ENCODE results near the gene BAZ1A.
"Not testable (repeated sequence)": the region's sequence is repeated elsewhere in the genome, so short reads cannot be mapped to it uniquely, and the experiment has no call there.

The BAZ1A gene

GRCh38 chr14:34833549-34834523 is 41.3 kb downstream of the BAZ1A start:
- no peak overlapping the region for H3K4me3 ChIP-seq (ENCODE audit: low read length)
- no peak for TF ChIP-seq ZNF274 (IDR thresholded peaks at IDR 0.05; ENCODE audit: low read depth, low read length)

DNA sequence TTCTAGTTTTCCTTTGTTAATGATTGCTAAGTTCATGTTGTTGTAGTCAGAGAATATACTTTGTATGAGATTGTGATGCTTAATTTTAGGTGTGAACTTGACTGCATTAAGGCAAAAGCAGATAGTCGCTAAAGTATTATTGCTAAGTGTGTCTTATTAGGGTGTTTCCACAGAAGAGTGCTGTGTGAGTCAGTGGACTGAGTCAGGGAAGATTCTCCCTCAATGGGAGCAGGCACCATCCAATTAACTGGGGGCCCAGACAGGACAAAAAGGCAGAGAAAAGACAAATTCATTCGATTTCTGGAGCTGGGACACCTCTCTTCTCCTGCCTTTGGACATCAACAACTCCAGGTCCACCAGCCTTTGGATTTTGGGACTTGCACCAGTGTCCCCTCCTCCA is 48.5 kb downstream of the BAZ1A start:
- TF ChIP-seq ZNF274 (IDR thresholded peaks at IDR 0.05; ENCODE audit: low read depth, low read length): no peak
- H3K4me3 ChIP-seq (ENCODE audit: low read length): no peak overlapping the region

GRCh38 chr14:34824826-34825225 is 50.3 kb downstream of the BAZ1A start:
- H3K4me3 ChIP-seq (ENCODE audit: low read length): no peak overlapping the region
- TF ChIP-seq ZNF274 (IDR thresholded peaks at IDR 0.05; ENCODE audit: low read depth, low read length): no peak

- no peak for TF ChIP-seq ZNF274 (IDR thresholded peaks at IDR 0.05; ENCODE audit: low read depth, low read length)
- H3K4me3 ChIP-seq (ENCODE audit: low read length): no peak overlapping the region
Measured at GRCh38 chr14:34824256-34824655, 50.9 kb downstream of the BAZ1A start.

DNA sequence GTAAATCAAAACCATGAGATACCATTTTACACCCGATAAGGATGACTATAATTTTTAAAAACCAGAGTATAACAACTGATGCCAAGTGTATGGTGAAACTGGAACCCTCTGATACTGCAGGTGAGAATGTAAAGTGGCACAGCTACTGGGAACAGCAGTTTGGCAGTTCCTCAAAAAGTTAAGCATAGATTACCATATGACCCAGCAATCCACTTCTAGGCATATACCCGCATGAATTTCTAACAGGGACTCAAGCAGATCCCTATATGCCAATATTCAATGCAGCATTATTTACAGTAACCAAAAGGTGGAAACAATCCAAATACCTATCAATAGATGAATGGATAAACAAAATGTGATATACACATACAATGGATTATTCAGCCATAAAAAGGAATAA is 57.4 kb downstream of the BAZ1A start:
- no peak overlapping the region for H3K4me3 ChIP-seq (ENCODE audit: low read length)
- TF ChIP-seq ZNF274 (IDR thresholded peaks at IDR 0.05; ENCODE audit: low read depth, low read length): no peak

DNA sequence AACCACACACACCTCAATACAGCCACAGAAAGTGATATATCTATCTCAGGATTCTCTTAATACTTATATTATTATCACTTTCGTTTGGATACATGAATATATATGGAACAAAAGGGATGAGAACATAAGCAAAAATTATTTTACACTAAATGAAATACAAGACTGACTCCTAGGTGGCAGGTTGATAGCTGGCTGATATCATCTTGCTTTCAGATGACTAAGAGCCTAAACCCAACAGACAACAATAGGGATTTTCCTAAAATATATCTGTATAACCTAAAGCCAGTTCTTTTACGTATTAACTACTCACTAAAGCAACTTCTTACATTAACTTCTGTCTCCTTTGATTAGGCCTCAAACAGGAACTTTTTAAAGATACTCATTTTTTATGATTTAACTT is 65.1 kb downstream of the BAZ1A start:
- TF ChIP-seq ZNF274 (IDR thresholded peaks at IDR 0.05; ENCODE audit: low read depth, low read length): no peak
- no peak overlapping the region for H3K4me3 ChIP-seq (ENCODE audit: low read length)

GRCh38 chr14:34806257-34806656 is 68.9 kb downstream of the BAZ1A start:
- TF ChIP-seq ZNF274 (IDR thresholded peaks at IDR 0.05; ENCODE audit: low read depth, low read length): no peak
- H3K4me3 ChIP-seq (ENCODE audit: low read length): no peak overlapping the region

GRCh38 chr14:34804933-34805332 is 70.2 kb downstream of the BAZ1A start:
- no peak for TF ChIP-seq ZNF274 (IDR thresholded peaks at IDR 0.05; ENCODE audit: low read depth, low read length)
- H3K4me3 ChIP-seq (ENCODE audit: low read length): no peak overlapping the region

GRCh38 chr14:34798861-34799260 is 76.3 kb downstream of the BAZ1A start:
- not testable (repeated sequence) for H3K4me3 ChIP-seq (ENCODE audit: low read length)

- TF ChIP-seq ZNF274 (IDR thresholded peaks at IDR 0.05; ENCODE audit: low read depth, low read length): no peak
- no peak overlapping the region for H3K4me3 ChIP-seq (ENCODE audit: low read length)
Measured at GRCh38 chr14:34797747-34798583, 77.2 kb downstream of the BAZ1A start.

GRCh38 chr14:34796902-34797301 is 78.3 kb downstream of the BAZ1A start:
- no peak overlapping the region for H3K4me3 ChIP-seq (ENCODE audit: low read length)
- no peak for TF ChIP-seq ZNF274 (IDR thresholded peaks at IDR 0.05; ENCODE audit: low read depth, low read length)

DNA sequence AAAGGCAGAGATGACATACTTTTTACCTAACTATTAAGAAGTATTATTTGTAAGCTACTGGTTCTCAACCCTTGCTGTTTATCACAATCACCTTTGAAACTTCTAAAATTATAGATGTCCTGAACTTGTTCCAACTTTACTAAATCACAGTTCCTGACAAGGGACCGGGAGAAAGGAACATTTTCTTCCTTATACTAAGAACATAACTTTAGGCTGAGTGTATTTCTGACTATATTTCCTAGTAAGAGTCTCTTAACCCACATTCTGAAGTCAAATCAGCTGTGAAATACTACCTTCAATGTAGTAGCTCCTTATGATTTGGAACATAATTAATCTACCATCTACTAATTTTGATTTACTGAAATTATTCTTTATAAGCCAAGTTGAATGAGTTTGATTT is 80.2 kb downstream of the BAZ1A start:
- no peak for TF ChIP-seq ZNF274 (IDR thresholded peaks at IDR 0.05; ENCODE audit: low read depth, low read length)
- H3K4me3 ChIP-seq (ENCODE audit: low read length): no peak overlapping the region

- H3K4me3 ChIP-seq (ENCODE audit: low read length): no peak overlapping the region
- TF ChIP-seq ZNF274 (IDR thresholded peaks at IDR 0.05; ENCODE audit: low read depth, low read length): no peak
Measured at GRCh38 chr14:34794217-34794616, 80.9 kb downstream of the BAZ1A start.

DNA sequence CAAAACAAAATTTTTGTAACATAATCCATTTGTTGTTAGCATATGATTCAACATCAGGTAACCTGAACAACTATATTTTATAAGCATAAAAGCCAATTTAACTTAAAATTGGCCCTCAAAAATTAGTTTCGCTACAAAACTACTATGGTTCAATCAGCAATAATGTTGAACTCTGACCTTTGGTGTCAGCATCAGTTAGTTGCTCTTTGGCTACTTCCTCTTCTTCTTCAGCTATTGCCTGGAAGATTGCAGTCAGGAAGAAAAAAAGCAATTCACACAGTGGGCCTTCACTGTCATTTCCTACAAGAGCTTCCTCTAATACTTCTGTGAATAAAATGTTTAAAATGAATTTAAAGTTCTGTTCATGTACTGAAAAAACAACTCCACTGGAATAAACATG is 82.6 kb downstream of the BAZ1A start:
- no peak for TF ChIP-seq ZNF274 (IDR thresholded peaks at IDR 0.05; ENCODE audit: low read depth, low read length)
- no peak overlapping the region for H3K4me3 ChIP-seq (ENCODE audit: low read length)
